GM19372 (cell line): ENCODE data around the gene RBMY1E.
"Not testable (repeated sequence)": the region's sequence is repeated elsewhere in the genome, so short reads cannot be mapped to it uniquely, and the experiment has no call there.

Source experiments
- ATAC-seq: cut with Tn5 transposase; IDR thresholded peaks from one replicate; pipeline ENCODE4 v1.9.1; 2021; ENCODE audit warnings: mild to moderate bottlenecking, low read depth, moderate library complexity; ENCODE audit not compliant: unreplicated experiment

The RBMY1E gene

GRCh38 chrY:21917932-21918331 lies at the start of gene RBMY1E:
Gene RBMY1E (minus strand): TSS chrY:21918032. CDS start chrY:21916054, 1,978 bp downstream.
- ATAC-seq, result not testable (repeated sequence)

- ATAC-seq, result not testable (repeated sequence)
Observed at GRCh38 chrY:21894426-21894825, 23.4 kb downstream of the RBMY1E start, which contains the start of gene RBMY1D. Gene RBMY1D (minus strand): TSS chrY:21894526. CDS start chrY:21892513, 2,013 bp downstream.

DNA sequence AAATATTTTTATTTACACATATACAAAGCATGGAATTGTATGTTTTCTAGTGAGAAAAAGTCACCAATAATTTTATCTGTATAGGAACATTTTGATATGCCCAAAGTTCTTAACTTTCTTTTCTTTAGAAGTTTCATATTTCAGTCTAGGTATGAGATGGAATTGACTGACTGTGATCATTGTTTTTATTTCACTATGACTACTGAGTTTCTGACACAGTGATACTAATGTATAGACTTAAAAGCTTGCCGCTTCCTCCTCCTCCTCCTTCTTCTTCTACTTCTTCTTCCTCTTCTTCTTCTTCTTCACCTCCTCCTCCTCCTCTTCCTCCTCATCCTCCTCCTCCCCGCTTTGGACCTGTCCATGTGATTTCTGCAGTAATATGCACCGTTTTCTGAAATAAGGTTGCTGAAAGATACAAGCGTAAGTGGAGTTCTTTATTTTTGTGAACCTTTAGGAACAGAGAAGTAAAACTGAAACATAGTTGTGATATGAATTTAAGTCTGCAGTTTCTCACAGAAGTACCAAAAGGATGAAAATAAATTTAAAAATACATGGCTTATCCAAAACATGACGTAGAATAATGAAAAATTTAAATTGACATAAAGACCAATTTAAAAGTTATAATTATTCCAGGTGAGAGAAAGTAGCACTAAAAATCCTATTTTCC lies 48.3 kb downstream of the RBMY1E start:
- ATAC-seq, result peak; percentile 85
